Motor neuron (in vitro differentiated cells): Measurements from ENCODE around the gene B4GALT1. TPM values are rescaled to one million over a fixed set of nuclear protein-coding genes. Genes with fewer than 3 reads are reported as not detected.
A peak's percentile ranks its signal among the peaks of the same experiment; 100 is the strongest.

Experiments
- ATAC-seq, 8 experiments: fragments of 200-7000 bp; cut with Tn5 transposase; replicated peaks in 6 of 8; 2 replicates each; pipeline ENCODE4 v1.8.0; 2021; ENCODE audit warnings: mild to moderate bottlenecking in 8 of 8, moderate library complexity in 8 of 8
- H3K27ac ChIP-seq, 2 donors: fragments of 250-450 bp; sonication (Bioruptor Pico); 2 replicates each; pipeline ENCODE4 v1.9.0; 2021; ENCODE audit warnings: antibody characterized with exemption in 2 of 2, mild to moderate bottlenecking in 2 of 2, moderate library complexity in 1 of 2
- H3K4me1 ChIP-seq, 2 donors: fragments of 250-450 bp; sonication (Bioruptor Pico); replicated peaks in 1 of 2; 2 replicates each; pipeline ENCODE4 v1.6.1; 2021; ENCODE audit warnings: antibody characterized with exemption in 2 of 2, mild to moderate bottlenecking in 2 of 2, moderate library complexity in 1 of 2
- H3K4me3 ChIP-seq, 5 donors: fragments of 250-450 bp; sonication (Bioruptor Pico); 2 replicates each; pipeline ENCODE4 v1.9.0; 2021; ENCODE audit warnings: antibody characterized with exemption in 5 of 5, mild to moderate bottlenecking in 5 of 5, moderate library complexity in 4 of 5
- WGBS, 10 experiments: fragments of 450-650 bp; shearing (Covaris generic); methylation state at CpG; one replicate each; pipeline ENCODE4 v1.0.0; 2022; 5-methylcytosine and 5-hydroxymethylcytosine counted together
- in situ Hi-C, 9 experiments: fragments of 400-800 bp; cut with MboI; loops; one replicate each; pipeline ENCODE4 v1.15.0; 2021; ENCODE audit warnings: low sequenced_read_pairs in 9 of 9, low pct_unique_long_range_greater_than_20kb in 2 of 9; ENCODE audit not compliant: unreplicated experiment in 9 of 9
- total RNA-seq, 8 experiments: library from RNA; unstranded; fragments of 300-600 nt; gene quantifications; 2 replicates each; pipeline versions ENCODE4 v1.2.3 to v1.2.4, GENCODE V29; 2022

Gene B4GALT1
- total RNA-seq, 8 experiments from 2014 or later, result 1.3 to 86.5 (median 4.7) TPM

- in situ Hi-C loops, result no loop called here
- Histone ChIP-seq H3K4me1 (no peaks in the 10 kb centered on the region), H3K27ac (no peak overlapping the region), H3K4me3 (no peak overlapping the region)
- WGBS, 10 experiments, result 82 to 100% (median 90%) methylated on average over 2 of the region's 3 CpGs; no CpG with 5 or more reads in 7 of the 10 experiments
- no peak for ATAC-seq
Observed at GRCh38 chr9:33114746-33115145, 52.4 kb downstream of the B4GALT1 start.

GRCh38 chr9:33113799-33114547 is 53.2 kb downstream of the B4GALT1 start:
- Histone ChIP-seq H3K27ac (no peak overlapping the region), H3K4me1 (no peaks in the 10 kb centered on the region), H3K4me3 (no peak overlapping the region)
- WGBS, 10 experiments, result 85 to 100% (median 89%) methylated on average over 1 to 10 of the region's 11 CpGs
- ATAC-seq, result no peak
- in situ Hi-C loops, result no loop called here

- Histone ChIP-seq H3K27ac (no peak overlapping the region), H3K4me3 (no peak overlapping the region), H3K4me1 (no peaks in the 10 kb centered on the region)
- in situ Hi-C loops, result no loop called here
- no peak for ATAC-seq
- 20 to 100% (median 79%) methylated on average over 1 to 4 of the region's 4 CpGs; no CpG with 5 or more reads in 4 of the 10 experiments for WGBS, 10 experiments
Observed at GRCh38 chr9:33112094-33112493, 55.0 kb downstream of the B4GALT1 start.

- no peak overlapping the region for H3K4me3 ChIP-seq
- WGBS, 10 experiments, result 100% methylated on average over 1 of the region's 5 CpGs; no CpG with 5 or more reads in 9 of the 10 experiments
- no peak for ATAC-seq
- in situ Hi-C loops, result no loop called here
- no peaks in the 10 kb centered on the region for H3K4me1 ChIP-seq
- no peak overlapping the region for H3K27ac ChIP-seq
Observed at GRCh38 chr9:33111631-33112030, 55.5 kb downstream of the B4GALT1 start.

GRCh38 chr9:33110686-33111085 is 56.5 kb downstream of the B4GALT1 start:
- Histone ChIP-seq H3K27ac (no peak overlapping the region), H3K4me3 (no peak overlapping the region), H3K4me1 (no peaks in the 10 kb centered on the region)
- ATAC-seq, result no peak
- in situ Hi-C loops, result no loop called here
- WGBS, 10 experiments, result 90 to 100% (median 100%) methylated on average over 1 to 5 of the region's 5 CpGs; no CpG with 5 or more reads in 4 of the 10 experiments

DNA sequence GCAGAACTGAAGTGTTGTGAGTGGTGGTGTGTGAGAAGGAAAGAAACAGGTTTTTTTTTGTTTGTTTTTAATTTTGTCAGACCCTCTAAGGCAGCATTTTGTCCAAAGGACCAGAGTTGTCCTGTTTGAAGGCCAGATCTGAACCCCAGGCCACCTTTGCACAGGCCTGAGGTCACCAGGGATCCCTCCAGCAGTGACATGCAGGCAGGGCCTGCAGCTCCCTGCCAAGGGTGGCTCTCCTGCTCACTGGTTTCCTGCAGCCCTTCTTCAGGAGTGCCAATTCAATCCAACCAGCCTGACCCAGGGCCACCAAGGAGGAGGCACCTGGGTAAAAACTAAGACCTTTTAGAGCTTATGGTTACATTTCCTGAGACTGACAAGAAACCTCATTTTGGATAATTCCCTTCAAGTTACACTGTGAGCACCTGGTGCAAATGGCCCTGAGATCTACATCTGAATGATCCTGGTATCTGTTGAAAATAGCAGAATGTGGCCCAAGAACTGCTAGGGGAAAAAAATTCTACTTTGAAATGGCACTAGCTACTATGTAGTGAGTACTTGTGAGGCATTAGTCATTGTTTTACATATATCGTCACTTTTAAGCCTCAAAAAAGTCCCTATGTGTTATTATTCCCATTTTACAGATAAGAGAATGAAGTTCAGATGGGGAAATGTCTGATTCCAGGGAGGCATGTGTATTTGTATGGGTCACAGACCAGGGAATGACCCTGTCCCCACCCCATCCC is 57.1 kb downstream of the B4GALT1 start:
- no peak overlapping the region for H3K4me3 ChIP-seq
- H3K4me1 ChIP-seq, result no peaks in the 10 kb centered on the region
- no peak overlapping the region for H3K27ac ChIP-seq
- in situ Hi-C loops, result no loop called here
- ATAC-seq, result no peak
- WGBS, 10 experiments, result 38 to 100% (median 83%) methylated on average over 1 of the region's 1 CpG; no CpG with 5 or more reads in 3 of the 10 experiments

DNA sequence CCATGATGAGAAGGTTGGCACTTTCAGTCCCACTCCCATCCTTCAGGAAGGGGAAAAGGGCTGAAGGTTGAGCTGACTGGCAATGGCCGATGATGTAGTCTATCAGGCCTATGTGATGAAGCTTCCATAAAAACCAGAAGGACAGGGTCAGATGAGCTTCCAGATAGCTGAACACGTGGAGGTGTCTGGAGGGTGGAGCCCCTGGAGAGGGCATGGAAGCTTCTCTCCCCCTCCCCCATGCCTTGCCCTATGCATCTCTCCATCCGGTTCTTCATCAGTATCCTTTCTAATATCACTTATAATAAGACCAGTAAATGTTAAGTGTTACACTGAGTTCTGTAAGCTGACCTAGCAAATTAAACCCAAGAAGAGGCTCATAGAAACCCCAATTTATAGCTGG is 58.0 kb downstream of the B4GALT1 start:
- no peaks in the 10 kb centered on the region for H3K4me1 ChIP-seq
- no peak overlapping the region for H3K27ac ChIP-seq
- no peak overlapping the region for H3K4me3 ChIP-seq
- in situ Hi-C loops, result no loop called here
- 40 to 100% (median 70%) methylated on average over 1 to 2 of the region's 3 CpGs; no CpG with 5 or more reads in 3 of the 10 experiments for WGBS, 10 experiments
- no peak for ATAC-seq

DNA sequence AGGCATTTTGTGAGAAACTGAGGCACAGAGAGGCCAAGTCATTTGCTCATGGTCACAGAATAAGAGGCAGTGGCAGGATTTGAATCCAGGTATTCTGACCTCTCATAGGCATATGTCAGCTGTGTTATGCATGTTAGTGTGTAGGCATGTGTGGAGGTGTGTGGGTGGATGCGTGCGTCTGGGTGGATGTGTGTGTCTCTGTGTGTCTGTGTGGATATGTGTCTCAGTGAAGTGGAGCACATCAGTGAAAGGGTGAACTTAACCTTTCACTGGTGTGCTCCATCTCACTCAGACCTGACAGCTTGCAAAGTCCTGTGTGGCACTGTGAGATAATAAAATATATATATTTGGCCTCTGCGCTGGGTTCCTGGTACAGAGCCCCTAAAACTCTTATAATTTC is 58.7 kb downstream of the B4GALT1 start:
- WGBS, 10 experiments, result 96 to 100% (median 100%) methylated on average over 1 to 3 of the region's 3 CpGs; no CpG with 5 or more reads in 6 of the 10 experiments
- in situ Hi-C loops, result no loop called here
- no peaks in the 10 kb centered on the region for H3K4me1 ChIP-seq
- ATAC-seq, result no peak
- H3K4me3 ChIP-seq, result no peak overlapping the region
- H3K27ac ChIP-seq, result no peak overlapping the region

- WGBS, 10 experiments, result 11 to 80% (median 47%) methylated on average over 1 to 3 of the region's 5 CpGs; no CpG with 5 or more reads in 4 of the 10 experiments
- in situ Hi-C loops, result no loop called here
- H3K4me3 ChIP-seq, result no peak overlapping the region
- H3K4me1 ChIP-seq, result no peaks in the 10 kb centered on the region
- ATAC-seq, result peak in 3 of 8 experiments; percentile 1 to 9 (median 6)
- no peak overlapping the region for H3K27ac ChIP-seq
Observed at GRCh38 chr9:33107762-33108161, 59.4 kb downstream of the B4GALT1 start.

GRCh38 chr9:33106827-33107621 is 60.1 kb downstream of the B4GALT1 start:
- H3K27ac ChIP-seq, result no peak overlapping the region

DNA sequence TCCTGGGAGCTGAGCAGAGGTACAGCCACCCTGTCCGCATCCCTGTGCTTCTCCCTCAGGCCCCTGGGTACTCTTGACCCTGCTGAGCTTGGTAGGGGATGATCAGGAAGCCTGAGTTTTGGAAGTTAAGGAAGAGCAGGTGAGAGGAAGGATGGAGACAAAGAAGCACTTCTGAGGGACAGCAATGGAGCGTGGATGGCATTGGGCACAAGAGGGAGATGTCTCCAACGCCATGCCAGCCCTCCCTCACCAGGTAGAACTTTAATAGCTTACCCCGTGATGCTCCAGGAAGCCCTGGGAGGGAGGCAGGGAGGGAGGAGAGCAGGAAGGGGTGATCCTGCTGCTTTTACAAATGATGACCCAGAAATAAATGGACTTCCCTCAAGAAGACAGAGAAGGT is 60.8 kb downstream of the B4GALT1 start:
- ATAC-seq, result no peak
- no peak overlapping the region for H3K27ac ChIP-seq
- in situ Hi-C loops, result no loop called here
- 70 to 100% (median 85%) methylated on average over 1 to 3 of the region's 4 CpGs; no CpG with 5 or more reads in 7 of the 10 experiments for WGBS, 10 experiments
- no peaks in the 10 kb centered on the region for H3K4me1 ChIP-seq
- H3K4me3 ChIP-seq, result no peak overlapping the region

More at GRCh38 chr9:33106827-33107621, 60.1 kb downstream of the B4GALT1 start:
- H3K4me3 ChIP-seq, result no peak overlapping the region
- peak in 3 of 8 experiments; percentile 45 to 51 (median 47) for ATAC-seq
- 0 to 100% (median 71%) methylated on average over 1 to 3 of the region's 10 CpGs; no CpG with 5 or more reads in 6 of the 10 experiments for WGBS, 10 experiments
- in situ Hi-C loops, result no loop called here
- no peaks in the 10 kb centered on the region for H3K4me1 ChIP-seq

DNA sequence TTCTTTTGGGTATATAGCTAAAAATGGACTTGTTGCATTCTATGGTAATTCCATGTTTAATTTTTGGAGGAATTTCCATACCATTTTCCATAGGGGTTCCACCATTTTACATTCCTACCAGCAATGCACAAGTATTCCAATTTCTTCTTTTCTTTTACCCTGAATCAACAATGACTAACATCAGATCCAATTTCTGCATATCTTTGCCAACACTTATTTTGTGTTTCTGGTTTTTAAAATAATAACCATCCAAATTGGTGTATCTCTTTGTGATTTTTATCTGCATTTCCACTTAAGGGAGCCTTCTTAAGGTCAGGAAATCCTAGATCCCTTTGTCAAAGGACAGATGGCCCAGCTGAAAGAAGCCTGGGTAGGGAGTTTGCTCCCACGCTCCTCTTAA is 61.2 kb downstream of the B4GALT1 start:
- WGBS, 10 experiments, result 80 to 100% (median 100%) methylated on average over 1 of the region's 1 CpG; no CpG with 5 or more reads in 5 of the 10 experiments
- in situ Hi-C loops, result no loop called here
- Histone ChIP-seq H3K27ac (no peak overlapping the region), H3K4me1 (no peaks in the 10 kb centered on the region), H3K4me3 (no peak overlapping the region)
- ATAC-seq, result no peak

- no peak overlapping the region for H3K27ac ChIP-seq
- in situ Hi-C loops, result no loop called here
- ATAC-seq, result no peak
- no peaks in the 10 kb centered on the region for H3K4me1 ChIP-seq
- no peak overlapping the region for H3K4me3 ChIP-seq
- 45 to 100% (median 89%) methylated on average over 2 to 5 of the region's 5 CpGs; no CpG with 5 or more reads in 1 of the 10 experiments for WGBS, 10 experiments
Observed at GRCh38 chr9:33105504-33105903, 61.6 kb downstream of the B4GALT1 start.
